Keratinocyte (primary cell): Measurements from ENCODE around the gene MNX1. TPM values are rescaled to one million over a fixed set of nuclear protein-coding genes. Genes with fewer than 3 reads are reported as not detected.

Source experiments
- DNase-seq: peaks from one replicate; pipeline ENCODE4 v3.0.0-alpha.2; 2011; ENCODE audit warnings: low read depth, missing footprints, low spot score
- FAIRE-seq: peaks from 2 replicates; lab custom pipeline; 2011; peaks lifted over from hg19 to GRCh38; lab: Jason Lieb, UNC
- H2AFZ ChIP-seq: 2 replicates; pipeline ENCODE4 v1.6.0; 2012; ENCODE audit warnings: low read length, control low read depth, inconsistent platforms; ENCODE audit not compliant: control insufficient read depth
- H3K27ac ChIP-seq: 2 replicates; pipeline ENCODE4 v1.5.1; 2011; ENCODE audit warnings: low read length; ENCODE audit not compliant: control insufficient read depth, insufficient read depth
- H3K27me3 ChIP-seq: 3 replicates; pipeline ENCODE4 v1.6.0; 2011; ENCODE audit warnings: low read length; ENCODE audit not compliant: control insufficient read depth, insufficient read depth; ENCODE audit errors: extremely low read depth
- H3K36me3 ChIP-seq, 2 experiments: 2 replicates in 1 of 2; 3 replicates in 1 of 2; pipeline ENCODE4 v1.5.1; 2011; ENCODE audit warnings: low read length in 2 of 2, mild to moderate bottlenecking in 1 of 2; ENCODE audit not compliant: control insufficient read depth in 2 of 2, insufficient read depth in 2 of 2; ENCODE audit errors: extremely low read depth in 1 of 2
- H3K4me1 ChIP-seq: 3 replicates; pipeline ENCODE4 v1.5.1; 2011; ENCODE audit warnings: low read length; ENCODE audit not compliant: control insufficient read depth, insufficient read depth; ENCODE audit errors: extremely low read depth
- H3K4me2 ChIP-seq: 3 replicates; pipeline ENCODE4 v1.6.0; 2011; ENCODE audit warnings: low read depth, low read length; ENCODE audit not compliant: control insufficient read depth, insufficient read depth; ENCODE audit errors: extremely low read depth
- H3K4me3 ChIP-seq, 3 experiments: fragments of 200-600 bp in 1 of 3; sonication (generic) in 1 of 3; 2 replicates in 2 of 3; 3 replicates in 1 of 3; pipeline ENCODE4 v1.5.1; 2011 to 2016; ENCODE audit warnings: low read length in 3 of 3, mild to moderate bottlenecking in 3 of 3, control low read depth in 2 of 3, inconsistent platforms in 1 of 3, low read depth in 1 of 3, mixed read lengths in 1 of 3, mixed run types in 1 of 3, moderate library complexity in 1 of 3; ENCODE audit not compliant: control insufficient read depth in 2 of 3, insufficient read depth in 2 of 3; ENCODE audit errors: extremely low read depth in 1 of 3
- H3K79me2 ChIP-seq: 2 replicates; pipeline ENCODE4 v1.6.0; 2012; ENCODE audit warnings: low read length; ENCODE audit not compliant: control insufficient read depth, insufficient read depth
- H3K9ac ChIP-seq: 3 replicates; pipeline ENCODE4 v1.6.0; 2011; ENCODE audit warnings: low read length; ENCODE audit not compliant: control insufficient read depth, insufficient read depth; ENCODE audit errors: extremely low read depth
- H3K9me1 ChIP-seq: 3 replicates; pipeline ENCODE4 v1.6.0; 2011; ENCODE audit warnings: low read length; ENCODE audit not compliant: control insufficient read depth, insufficient read depth; ENCODE audit errors: extremely low read depth
- H3K9me3 ChIP-seq: 2 replicates; pipeline ENCODE4 v1.5.1; 2012; ENCODE audit warnings: low read depth, low read length; ENCODE audit not compliant: control insufficient read depth
- H4K20me1 ChIP-seq: 3 replicates; pipeline ENCODE4 v1.6.0; 2011; ENCODE audit warnings: low read length; ENCODE audit not compliant: control insufficient read depth, insufficient read depth; ENCODE audit errors: extremely low read depth
- EZH2 ChIP-seq: IDR thresholded peaks from one replicate; pipeline ENCODE4 v1.6.1; 2012; ENCODE audit warnings: inconsistent platforms, mild to moderate bottlenecking, low read length, moderate library complexity
- dilution Hi-C: fragments of 300-500 bp; cut with MboI; formaldehyde crosslinking; loops from one replicate; pipeline ENCODE4 v1.7.0; 2020; ENCODE audit warnings: low sequenced_read_pairs; ENCODE audit not compliant: extremely low pct_ligation_motif_present
- polyA plus RNA-seq, 5 experiments: library from polyadenylated mRNA; depleted of rRNA in 3 of 5; stranded (reverse) in 3 of 5; stranded (forward) in 1 of 5; unstranded in 1 of 5; fragments of >200 nt; gene quantifications; 1 replicate in 1 of 5; 2 replicates in 3 of 5; 3 replicates in 1 of 5; pipeline versions ENCODE4 v1.2.1 to v1.2.3, GENCODE V29; 2011 to 2012; ENCODE audit warnings: missing spikeins in 2 of 5, low read depth in 1 of 5, low replicate concordance in 1 of 5
- TF ChIP-seq, protein P1 (sequence below), 3 experiments: IDR thresholded peaks in 1 of 3; conservative IDR thresholded peaks in 1 of 3; optimal IDR thresholded peaks in 1 of 3; 2 replicates in 2 of 3; 3 replicates in 1 of 3; pipeline versions ENCODE3 to v1.5.1; 2011; ENCODE audit warnings: low read length in 3 of 3, mild to moderate bottlenecking in 3 of 3, moderate library complexity in 2 of 3, control low read depth in 1 of 3, inconsistent platforms in 1 of 3; ENCODE audit not compliant: insufficient read depth in 2 of 3; ENCODE audit errors: extremely low read depth in 1 of 3

Gene MNX1
- polyA plus RNA-seq, 1 donor (not counting 4 experiments of a cell fraction or from before 2014, with no cell fraction given) = not detected

DNA sequence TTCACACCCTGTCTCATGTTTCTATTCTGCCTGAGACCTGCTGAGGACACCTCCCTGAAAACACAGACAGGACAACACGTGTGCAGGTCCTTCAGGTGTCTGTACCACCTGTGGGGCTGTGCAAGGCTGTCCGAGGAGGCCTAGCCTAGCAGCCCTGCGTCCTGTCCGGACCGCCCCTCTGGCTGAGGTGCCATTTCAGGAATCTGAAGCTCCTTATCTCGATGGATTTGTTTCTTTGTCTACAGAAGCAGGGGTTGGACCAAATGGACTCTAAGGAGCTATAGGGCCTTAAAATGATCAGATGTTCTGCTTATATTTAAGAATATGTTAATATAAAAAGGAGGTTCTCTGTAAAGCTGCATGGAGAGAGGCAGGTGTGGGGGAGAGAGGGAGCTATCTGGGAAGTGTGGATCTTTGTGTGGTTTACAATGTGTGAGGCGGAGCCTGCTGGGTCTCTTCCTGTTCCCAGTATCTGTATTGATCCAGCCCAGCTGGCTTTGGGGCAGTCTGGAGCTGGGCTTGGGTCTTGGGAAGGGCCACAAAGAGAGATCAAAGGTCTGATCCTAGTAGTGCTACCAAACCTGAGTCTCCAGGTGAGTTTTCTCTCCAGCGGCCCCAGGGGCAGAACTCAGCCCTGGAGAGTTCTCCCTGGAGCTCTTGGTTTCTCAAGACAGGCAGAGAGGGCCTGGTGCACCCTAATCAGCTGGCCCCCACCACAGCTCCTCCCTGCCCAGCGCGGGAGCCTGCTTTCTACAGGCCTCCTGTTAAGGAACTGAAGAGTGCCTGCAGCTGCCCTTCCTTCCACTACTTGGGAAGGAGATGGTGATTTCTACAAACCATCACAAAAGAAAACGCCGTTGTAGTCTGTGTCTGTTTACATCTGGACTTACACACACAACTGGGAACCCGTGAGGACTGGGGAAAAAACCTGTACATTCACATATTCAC is 3.4 kb upstream of the MNX1 start:
- DNase-seq (no peak), FAIRE-seq (no peak)
- Histone ChIP-seq H2AFZ (no peak overlapping the region), H3K79me2 (no peaks in the 10 kb centered on the region), H3K4me3 (no peak overlapping the region), H3K4me2 (no peak overlapping the region), H3K27ac (no peak overlapping the region), H3K9me1 (no peaks in the 10 kb centered on the region), H3K36me3 (no peaks in the 10 kb centered on the region), H3K9ac (no peak overlapping the region), H4K20me1 (no peaks in the 10 kb centered on the region), H3K9me3 (no peaks in the 10 kb centered on the region), H3K4me1 (peaks cover 14% of the 10 kb centered on the region), H3K27me3 (peaks cover 89% of the 10 kb centered on the region)
- dilution Hi-C loops = no loop called here
- TF ChIP-seq EZH2 = no peak
- TF ChIP-seq, protein P1, sequence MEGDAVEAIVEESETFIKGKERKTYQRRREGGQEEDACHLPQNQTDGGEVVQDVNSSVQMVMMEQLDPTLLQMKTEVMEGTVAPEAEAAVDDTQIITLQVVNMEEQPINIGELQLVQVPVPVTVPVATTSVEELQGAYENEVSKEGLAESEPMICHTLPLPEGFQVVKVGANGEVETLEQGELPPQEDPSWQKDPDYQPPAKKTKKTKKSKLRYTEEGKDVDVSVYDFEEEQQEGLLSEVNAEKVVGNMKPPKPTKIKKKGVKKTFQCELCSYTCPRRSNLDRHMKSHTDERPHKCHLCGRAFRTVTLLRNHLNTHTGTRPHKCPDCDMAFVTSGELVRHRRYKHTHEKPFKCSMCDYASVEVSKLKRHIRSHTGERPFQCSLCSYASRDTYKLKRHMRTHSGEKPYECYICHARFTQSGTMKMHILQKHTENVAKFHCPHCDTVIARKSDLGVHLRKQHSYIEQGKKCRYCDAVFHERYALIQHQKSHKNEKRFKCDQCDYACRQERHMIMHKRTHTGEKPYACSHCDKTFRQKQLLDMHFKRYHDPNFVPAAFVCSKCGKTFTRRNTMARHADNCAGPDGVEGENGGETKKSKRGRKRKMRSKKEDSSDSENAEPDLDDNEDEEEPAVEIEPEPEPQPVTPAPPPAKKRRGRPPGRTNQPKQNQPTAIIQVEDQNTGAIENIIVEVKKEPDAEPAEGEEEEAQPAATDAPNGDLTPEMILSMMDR (optimal IDR thresholded peaks at IDR 0.05 in 1 of 3, IDR thresholded peaks at IDR 0.05 in 1 of 3, conservative IDR thresholded peaks at IDR 0.05 in 1 of 3; ENCODE audit: extremely low read depth in 1 of 3, insufficient read depth in 2 of 3, low read length in 3 of 3) = no peak

DNA sequence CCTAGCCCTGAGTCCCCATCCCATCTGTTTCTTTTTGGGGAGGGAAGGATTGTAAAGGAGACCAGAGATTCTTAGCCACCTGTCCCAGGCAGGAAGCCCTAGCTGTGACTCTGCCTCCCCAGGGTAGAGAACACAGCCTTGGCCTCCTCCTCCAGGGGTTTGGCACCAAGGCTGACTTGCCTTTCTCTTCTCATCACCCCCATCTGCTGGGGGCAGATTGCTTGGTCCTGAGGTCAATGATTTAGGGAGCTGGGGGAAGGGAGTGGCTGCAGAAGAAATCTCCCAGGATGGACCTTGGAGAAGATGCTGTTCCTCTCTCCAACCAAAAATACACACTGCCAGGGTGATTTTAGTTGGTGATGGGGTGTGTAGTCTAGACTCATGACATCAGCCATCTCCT is 2.6 kb upstream of the MNX1 start:
- H3K4me3 ChIP-seq = no peak overlapping the region
- TF ChIP-seq EZH2 = no peak
- TF ChIP-seq, protein P1 (optimal IDR thresholded peaks at IDR 0.05 in 1 of 3, IDR thresholded peaks at IDR 0.05 in 1 of 3, conservative IDR thresholded peaks at IDR 0.05 in 1 of 3; ENCODE audit: extremely low read depth in 1 of 3, insufficient read depth in 2 of 3, low read length in 3 of 3) = no peak
- no peak for DNase-seq
- H3K27me3 ChIP-seq = peaks cover 89% of the 10 kb centered on the region
- H3K36me3 ChIP-seq = no peaks in the 10 kb centered on the region
- no peaks in the 10 kb centered on the region for H4K20me1 ChIP-seq
- no peaks in the 10 kb centered on the region for H3K9me1 ChIP-seq
- H3K79me2 ChIP-seq = no peaks in the 10 kb centered on the region
- no peak overlapping the region for H3K4me2 ChIP-seq
- dilution Hi-C loops = no loop called here
- peaks cover 8% of the 10 kb centered on the region for H3K4me1 ChIP-seq
- no peak overlapping the region for H2AFZ ChIP-seq
- H3K9ac ChIP-seq = no peak overlapping the region
- H3K9me3 ChIP-seq = no peaks in the 10 kb centered on the region
- FAIRE-seq = no peak
- no peak overlapping the region for H3K27ac ChIP-seq
